ENCODE results near the gene RER1. TPM values are rescaled to one million over a fixed set of nuclear protein-coding genes. Genes with fewer than 3 reads are reported as not detected.
A peak's percentile ranks its signal among the peaks of the same experiment; 100 is the strongest.

The RER1 gene
- total RNA-seq, 1 donor from 2014 or later = 93.0 TPM

DNA sequence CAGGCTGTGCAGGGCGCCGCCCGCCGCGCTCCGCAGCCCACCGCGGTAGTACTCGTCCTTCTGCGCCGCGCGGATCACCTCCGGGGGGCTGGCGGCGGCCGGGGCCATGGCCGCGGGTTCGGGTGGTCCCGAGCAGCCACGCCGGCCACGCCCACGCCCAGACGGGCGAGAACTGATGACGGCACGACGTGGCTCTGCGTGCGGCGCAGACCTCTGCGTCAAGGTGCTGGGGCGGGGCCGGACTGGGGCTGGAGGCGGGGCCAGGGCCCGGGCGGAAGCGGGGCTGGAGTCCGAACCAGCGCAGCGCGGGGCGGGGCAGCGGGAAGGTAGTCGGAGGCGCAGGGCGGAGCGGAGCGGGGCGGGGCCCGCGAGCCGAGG lies 20.7 kb downstream of the RER1 start, which contains the start of gene PEX10:
PEX10 (minus strand) TSS at position 170 of the 378 bp plus-strand sequence; CDS start at position 108, 62 bp downstream.
- TF ChIP-seq CTCF (IDR thresholded peaks at IDR 0.05; ENCODE audit: partially characterized antibody, unreplicated experiment) = no peak
- peak within 1 kb of the TSS; percentile 82 for H3K4me3 Mint-ChIP-seq (ENCODE audit: unreplicated experiment)
- peaks cover 3% of the 10 kb centered on the region for H3K9me3 Mint-ChIP-seq (ENCODE audit: unreplicated experiment)
- peaks cover 17% of the 10 kb centered on the region for H3K27me3 Mint-ChIP-seq (ENCODE audit: unreplicated experiment)
- peaks cover 12% of the 10 kb centered on the region for H3K4me1 Mint-ChIP-seq (ENCODE audit: low read depth, unreplicated experiment)
- DNase-seq = peak; percentile 100
- no peaks in the 10 kb centered on the region for H3K36me3 Mint-ChIP-seq (ENCODE audit: unreplicated experiment)
- H3K27ac Mint-ChIP-seq (ENCODE audit: unreplicated experiment) = no peak within 1 kb of the TSS

GRCh38 chr1:2412773-2413494 lies 21.3 kb downstream of the RER1 start:
- Mint-ChIP-seq H3K27ac (ENCODE audit: unreplicated experiment) (no peak overlapping the region), H3K4me1 (ENCODE audit: low read depth, unreplicated experiment) (peaks cover 12% of the 10 kb centered on the region), H3K27me3 (ENCODE audit: unreplicated experiment) (peaks cover 13% of the 10 kb centered on the region), H3K4me3 (ENCODE audit: unreplicated experiment) (no peak overlapping the region), H3K36me3 (ENCODE audit: unreplicated experiment) (no peaks in the 10 kb centered on the region), H3K9me3 (ENCODE audit: unreplicated experiment) (peaks cover 3% of the 10 kb centered on the region)
- DNase-seq = no peak
- no peak for TF ChIP-seq CTCF (IDR thresholded peaks at IDR 0.05; ENCODE audit: partially characterized antibody, unreplicated experiment)

- peaks cover 3% of the 10 kb centered on the region for H3K9me3 Mint-ChIP-seq (ENCODE audit: unreplicated experiment)
- no peak for TF ChIP-seq CTCF (IDR thresholded peaks at IDR 0.05; ENCODE audit: partially characterized antibody, unreplicated experiment)
- peaks cover 12% of the 10 kb centered on the region for H3K4me1 Mint-ChIP-seq (ENCODE audit: low read depth, unreplicated experiment)
- no peaks in the 10 kb centered on the region for H3K36me3 Mint-ChIP-seq (ENCODE audit: unreplicated experiment)
- peak overlapping the region; percentile 59 for H3K27ac Mint-ChIP-seq (ENCODE audit: unreplicated experiment)
- H3K27me3 Mint-ChIP-seq (ENCODE audit: unreplicated experiment) = peaks cover 13% of the 10 kb centered on the region
- peak overlapping the region; percentile 60 for H3K4me3 Mint-ChIP-seq (ENCODE audit: unreplicated experiment)
- DNase-seq = no peak
Observed at GRCh38 chr1:2413495-2414296, 22.1 kb downstream of the RER1 start.

DNA sequence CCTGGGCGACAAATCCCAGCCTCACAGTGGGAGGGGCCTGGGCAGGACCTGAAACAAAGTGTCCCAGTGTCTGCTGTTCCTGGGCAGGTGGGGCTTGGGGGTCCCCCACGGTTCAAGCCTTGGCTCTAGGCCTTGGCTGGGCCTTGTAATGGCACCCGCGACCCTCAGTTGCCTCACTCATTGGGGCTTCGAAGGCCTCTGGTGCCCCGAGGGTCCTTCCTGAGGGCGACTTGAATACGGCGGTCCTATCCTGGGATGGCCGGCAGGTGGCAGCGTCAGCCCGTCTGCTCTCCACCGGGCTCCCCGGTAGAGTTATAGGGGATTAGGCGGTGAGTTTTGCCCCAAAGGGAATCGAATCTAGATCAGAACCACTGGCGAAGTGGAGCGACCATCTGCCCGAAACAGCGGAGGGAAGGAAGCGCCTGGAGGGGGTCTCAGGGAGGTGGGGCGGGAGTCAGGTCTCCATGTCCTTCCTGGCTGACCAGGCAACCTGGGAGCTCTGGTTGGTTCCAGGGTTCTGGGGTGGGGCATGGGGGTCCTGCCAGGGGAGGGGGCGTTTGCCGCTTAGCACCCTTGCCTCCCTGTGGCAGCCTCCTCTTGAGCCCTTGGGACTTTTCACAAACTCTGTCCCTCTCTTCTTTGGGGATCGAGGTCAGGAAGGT lies 22.8 kb downstream of the RER1 start:
- Mint-ChIP-seq H3K9me3 (ENCODE audit: unreplicated experiment) (peaks cover 3% of the 10 kb centered on the region), H3K27ac (ENCODE audit: unreplicated experiment) (peak overlapping the region; percentile 59), H3K4me3 (ENCODE audit: unreplicated experiment) (peak overlapping the region; percentile 60), H3K27me3 (ENCODE audit: unreplicated experiment) (peaks cover 10% of the 10 kb centered on the region), H3K4me1 (ENCODE audit: low read depth, unreplicated experiment) (peaks cover 12% of the 10 kb centered on the region), H3K36me3 (ENCODE audit: unreplicated experiment) (no peaks in the 10 kb centered on the region)
- TF ChIP-seq CTCF (IDR thresholded peaks at IDR 0.05; ENCODE audit: partially characterized antibody, unreplicated experiment) = peak; percentile 88
- peak; percentile 89 for DNase-seq

Measured in glutamatergic neuron (in vitro differentiated cells).